GM21381 (cell line): ENCODE measurements around the gene FAM171A1.
"Not testable (repeated sequence)": the region's sequence is repeated elsewhere in the genome, so short reads cannot be mapped to it uniquely, and the experiment has no call there.

Experiments
- ATAC-seq: cut with Tn5 transposase; IDR thresholded peaks from one replicate; pipeline ENCODE4 v1.9.1; 2021; ENCODE audit warnings: mild to moderate bottlenecking, moderate library complexity; ENCODE audit not compliant: unreplicated experiment

FAM171A1 gene

GRCh38 chr10:15295537-15296325 is 75.4 kb downstream of the FAM171A1 start:
- no peak for ATAC-seq

DNA sequence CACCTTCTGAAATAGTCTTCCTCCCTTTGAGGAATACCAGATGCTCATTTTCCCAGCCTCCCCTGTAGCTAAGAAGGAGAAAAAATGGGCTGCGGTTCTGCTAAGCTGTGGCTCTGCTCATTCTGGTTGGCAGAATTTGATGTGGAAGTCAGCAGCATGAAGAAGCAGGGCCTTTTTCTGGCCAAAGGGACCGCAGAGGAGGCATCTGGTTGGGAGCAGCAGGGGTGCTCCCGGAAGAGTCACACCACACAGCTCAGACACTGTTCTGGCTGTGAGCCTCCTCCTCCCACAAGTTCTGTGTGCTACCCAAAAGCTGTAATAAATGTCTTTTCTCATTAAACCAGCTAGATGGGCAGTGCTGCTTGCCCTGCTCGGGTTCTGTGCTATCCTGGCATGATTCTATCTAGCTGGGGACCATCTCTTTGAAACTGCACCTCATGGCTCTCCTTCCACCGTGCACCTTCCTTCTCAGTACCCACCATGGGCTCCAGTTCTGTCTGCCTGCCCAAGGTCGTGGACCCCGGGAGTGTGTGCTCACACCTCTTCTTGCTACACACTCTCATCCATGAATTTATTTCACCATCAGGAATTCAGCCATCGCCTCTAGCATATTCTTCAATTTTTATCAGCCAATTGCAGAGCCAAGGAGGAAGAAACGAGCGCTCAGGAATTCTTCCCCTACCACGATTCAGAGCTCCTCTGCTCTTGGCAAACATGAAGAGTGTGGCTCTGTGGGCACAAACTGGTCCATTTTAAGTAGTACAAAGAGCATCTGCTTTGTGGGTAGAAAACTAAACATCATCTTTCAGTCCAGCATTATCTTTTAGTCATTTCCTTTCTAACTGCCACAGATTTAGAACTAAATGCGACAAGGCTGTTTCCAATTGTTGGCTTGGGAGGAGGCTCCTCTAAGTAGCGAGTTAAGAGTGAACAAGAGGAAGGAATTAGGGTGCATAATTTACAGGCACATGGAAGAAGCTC is 76.9 kb downstream of the FAM171A1 start:
- ATAC-seq = no peak

DNA sequence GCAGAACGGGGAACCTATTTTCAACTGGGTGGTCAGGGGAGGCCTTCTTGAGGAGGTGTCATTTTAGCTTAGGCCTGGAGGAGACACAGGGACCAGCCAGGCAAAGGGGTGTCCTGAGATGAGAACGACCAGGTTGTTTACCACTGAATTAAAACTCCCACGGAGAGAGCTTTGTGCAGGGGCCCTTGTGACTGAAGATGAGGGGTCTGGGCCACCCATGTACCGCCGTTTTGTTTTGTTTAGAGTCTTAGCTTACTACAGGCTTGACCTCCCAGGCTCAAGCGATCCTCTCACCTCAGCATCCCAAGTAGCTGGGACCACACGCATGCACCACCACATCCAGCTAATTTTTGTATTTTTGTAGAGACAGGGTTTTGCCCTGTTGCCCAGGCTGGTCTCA is 80.4 kb downstream of the FAM171A1 start:
- no peak for ATAC-seq

- ATAC-seq = no peak
These were observed 80.9 kb downstream of the FAM171A1 start for GRCh38 chr10:15290150-15290549.

GRCh38 chr10:15280974-15281373 is 90.1 kb downstream of the FAM171A1 start:
- ATAC-seq = no peak

DNA sequence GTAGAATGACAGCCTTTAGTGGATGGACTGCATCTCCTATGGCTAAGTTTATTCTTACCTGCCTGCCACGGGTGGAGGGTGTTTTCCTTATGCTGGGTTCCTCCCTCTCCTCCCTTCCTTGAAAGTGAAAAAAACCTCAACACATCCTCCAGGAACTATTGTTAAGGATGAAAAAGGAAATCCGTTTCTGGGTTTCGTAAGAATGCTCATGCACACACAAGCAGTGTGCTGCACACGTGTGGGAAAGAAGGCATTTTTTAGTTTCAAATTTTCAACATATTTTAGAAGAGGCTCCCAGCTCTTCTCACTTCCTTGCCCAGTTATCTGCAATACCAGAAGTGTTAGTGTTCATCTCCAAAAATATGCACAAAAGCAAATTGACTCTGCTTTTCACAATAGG is 90.6 kb downstream of the FAM171A1 start:
- no peak for ATAC-seq

DNA sequence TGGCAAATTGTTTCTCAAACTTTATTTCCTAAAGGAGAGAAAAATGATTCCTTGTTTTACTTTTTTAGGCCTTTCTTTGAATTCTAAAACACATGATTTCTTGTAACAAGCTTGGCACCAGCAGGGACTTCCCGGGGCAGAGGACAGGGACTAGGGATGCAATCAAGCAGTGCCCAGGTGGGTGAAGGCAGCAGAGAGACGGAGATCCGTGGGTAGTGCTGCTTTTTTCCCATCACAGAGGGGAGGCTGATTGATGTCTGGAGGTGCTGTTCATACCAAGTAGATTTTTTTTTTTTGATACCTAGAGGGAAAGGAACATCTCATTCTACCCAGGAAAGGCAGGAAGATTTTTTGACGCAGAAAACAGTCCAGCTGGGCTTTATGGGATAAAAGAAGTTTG is 91.9 kb downstream of the FAM171A1 start:
- ATAC-seq = no peak

DNA sequence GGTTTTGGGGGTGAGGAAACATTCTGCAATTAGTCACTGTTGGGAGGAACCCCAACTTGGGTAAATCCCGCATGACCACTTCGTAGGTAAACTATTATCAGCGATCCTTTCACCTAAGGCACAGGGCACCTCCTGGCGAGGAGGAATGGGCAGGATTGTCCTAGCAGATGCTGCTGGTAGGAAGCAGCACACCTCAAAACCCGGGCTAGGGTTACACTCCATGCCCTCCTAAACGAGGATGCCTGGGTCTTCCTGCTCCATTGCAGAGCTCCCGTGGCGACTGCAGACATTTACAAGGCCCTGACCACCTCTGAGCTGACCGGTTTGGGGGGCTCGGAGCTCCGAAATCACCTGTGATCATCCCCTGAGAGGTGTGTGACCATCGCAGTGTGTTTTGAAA is 92.3 kb downstream of the FAM171A1 start:
- ATAC-seq = no peak

DNA sequence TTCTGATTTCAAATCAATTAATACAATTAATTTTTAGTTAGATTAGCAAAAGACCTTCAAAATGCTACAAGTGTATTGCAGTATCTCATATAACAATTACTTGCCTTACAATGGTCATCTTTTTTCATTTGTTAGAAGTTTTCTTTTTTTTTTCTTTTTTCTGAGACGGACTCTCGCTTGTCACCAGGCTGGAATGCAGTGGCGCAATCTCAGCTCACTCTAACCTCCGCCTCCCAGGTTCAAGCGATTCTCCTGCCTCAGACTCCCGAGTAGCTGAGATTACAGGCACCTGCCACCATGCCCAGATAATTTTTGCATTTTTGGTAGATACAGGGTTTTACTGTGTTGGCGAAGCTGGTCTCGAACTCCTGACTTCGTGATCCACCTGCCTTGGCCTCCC is 95.0 kb downstream of the FAM171A1 start:
- not testable (repeated sequence) for ATAC-seq

- not testable (repeated sequence) for ATAC-seq
These were observed 101.3 kb downstream of the FAM171A1 start for GRCh38 chr10:15269838-15270237.

GRCh38 chr10:15267496-15267895 is 103.6 kb downstream of the FAM171A1 start:
- no peak for ATAC-seq

DNA sequence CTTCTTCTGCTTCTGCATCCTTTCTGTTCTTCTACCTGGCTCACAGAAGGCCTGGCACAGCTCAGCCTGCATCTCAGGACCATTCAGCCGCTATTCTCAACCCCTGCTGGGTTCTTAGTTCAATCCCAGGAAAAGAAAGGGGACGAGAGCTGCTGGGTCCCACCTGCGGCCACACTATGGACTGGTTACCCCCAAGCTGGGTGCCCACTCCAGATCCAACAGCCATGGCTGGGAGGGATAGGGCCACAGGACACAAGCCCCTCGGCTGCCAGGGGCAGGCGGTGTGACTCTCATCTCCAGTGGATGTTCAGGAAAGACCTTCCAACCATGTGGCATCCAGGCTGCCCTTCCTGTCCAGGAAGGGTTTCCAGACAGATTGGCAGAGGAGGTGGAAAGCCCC is 105.0 kb downstream of the FAM171A1 start:
- ATAC-seq = no peak

DNA sequence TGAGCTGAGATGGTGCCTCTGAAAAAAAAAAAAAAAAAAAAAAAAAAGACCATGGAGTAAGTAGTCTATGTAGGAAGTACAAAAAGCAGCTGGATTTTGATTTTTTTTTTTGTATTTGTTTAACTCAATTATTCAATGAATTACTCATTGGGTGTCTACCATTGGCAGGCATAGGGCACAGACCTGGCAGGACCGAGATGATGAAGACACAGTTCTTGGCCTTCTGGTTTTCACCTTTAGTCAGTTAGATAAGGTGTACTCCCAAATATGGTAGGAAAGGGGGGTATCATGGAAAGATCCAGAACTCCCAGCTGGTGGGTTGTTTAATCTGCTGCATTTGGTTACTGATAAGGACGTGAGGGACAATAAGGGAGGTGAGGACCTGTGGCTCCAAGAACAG is 105.5 kb downstream of the FAM171A1 start:
- ATAC-seq = no peak

DNA sequence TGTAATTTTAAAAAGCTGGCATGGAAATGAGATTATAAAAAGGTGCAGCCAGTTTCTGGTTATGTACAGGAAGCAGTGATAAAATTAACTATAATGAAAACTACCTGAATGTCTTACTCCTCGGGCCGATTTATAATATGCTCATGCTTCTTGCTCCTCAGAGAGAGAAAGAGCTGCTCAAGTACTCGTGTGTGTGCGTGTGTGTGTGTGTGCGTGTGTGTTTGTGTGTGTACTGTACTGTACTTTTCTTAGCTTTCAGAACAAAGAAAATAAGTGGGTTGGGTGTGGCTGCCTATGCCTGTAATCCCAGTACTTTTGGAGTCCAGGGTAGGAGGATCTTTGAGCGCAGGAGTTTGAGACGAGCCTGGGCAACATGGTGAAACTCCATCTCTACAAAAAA is 106.0 kb downstream of the FAM171A1 start:
- no peak for ATAC-seq

GRCh38 chr10:15263657-15264323 is 107.3 kb downstream of the FAM171A1 start:
- no peak for ATAC-seq

DNA sequence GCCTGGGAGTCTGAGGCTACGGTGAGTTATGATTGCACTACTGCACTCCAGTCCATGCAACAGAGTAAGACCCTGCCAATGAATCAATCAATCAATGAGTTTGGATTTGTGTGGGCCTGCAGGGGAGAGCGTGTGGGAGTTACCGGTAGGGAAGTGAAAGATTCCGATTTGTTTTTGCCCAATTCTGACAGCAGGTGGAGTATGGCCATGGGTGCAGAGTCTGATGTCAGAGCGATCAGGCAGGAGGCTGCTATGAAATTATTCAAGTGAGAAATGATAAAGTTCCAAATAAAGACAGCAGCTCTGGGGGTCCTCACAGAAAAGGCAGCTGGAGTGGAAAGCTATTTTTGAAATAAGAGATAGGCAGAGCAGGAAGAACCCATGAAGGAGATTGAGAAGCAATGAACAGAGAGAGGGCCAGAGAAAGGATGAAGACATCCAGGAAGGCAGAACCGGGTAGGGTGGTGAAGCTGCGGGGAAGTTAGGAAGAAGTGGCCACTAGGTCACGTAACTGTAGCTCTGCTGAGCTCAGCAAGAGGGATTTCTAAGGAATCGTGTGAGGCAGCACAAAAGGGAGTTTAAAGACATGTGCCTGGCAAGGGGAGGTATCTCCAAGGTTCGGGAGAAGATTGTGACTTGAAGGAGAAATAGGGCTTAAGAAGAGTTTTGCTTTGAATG is 108.9 kb downstream of the FAM171A1 start:
- no peak for ATAC-seq

DNA sequence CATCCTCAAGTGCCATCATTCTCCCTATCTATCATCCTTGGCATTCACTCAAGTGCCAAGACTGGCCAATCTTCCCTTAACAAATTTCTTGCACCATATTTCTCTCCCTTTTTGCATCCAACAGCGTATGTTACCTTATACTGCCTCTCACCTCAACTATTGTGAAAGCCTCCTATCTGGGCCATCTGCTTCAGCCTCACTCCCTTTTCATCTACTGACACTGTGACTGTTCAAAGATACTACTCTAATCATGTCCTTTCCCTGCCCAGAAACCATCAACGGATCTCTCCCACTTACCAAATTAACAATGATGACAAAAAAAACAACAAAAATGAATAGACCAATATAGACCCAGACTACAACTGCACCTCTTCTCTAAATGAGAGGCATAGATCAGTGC is 112.0 kb downstream of the FAM171A1 start:
- no peak for ATAC-seq

- ATAC-seq = no peak
These were observed 112.8 kb downstream of the FAM171A1 start for GRCh38 chr10:15258255-15258654.

GRCh38 chr10:15255961-15256360 is 115.1 kb downstream of the FAM171A1 start:
- no peak for ATAC-seq

DNA sequence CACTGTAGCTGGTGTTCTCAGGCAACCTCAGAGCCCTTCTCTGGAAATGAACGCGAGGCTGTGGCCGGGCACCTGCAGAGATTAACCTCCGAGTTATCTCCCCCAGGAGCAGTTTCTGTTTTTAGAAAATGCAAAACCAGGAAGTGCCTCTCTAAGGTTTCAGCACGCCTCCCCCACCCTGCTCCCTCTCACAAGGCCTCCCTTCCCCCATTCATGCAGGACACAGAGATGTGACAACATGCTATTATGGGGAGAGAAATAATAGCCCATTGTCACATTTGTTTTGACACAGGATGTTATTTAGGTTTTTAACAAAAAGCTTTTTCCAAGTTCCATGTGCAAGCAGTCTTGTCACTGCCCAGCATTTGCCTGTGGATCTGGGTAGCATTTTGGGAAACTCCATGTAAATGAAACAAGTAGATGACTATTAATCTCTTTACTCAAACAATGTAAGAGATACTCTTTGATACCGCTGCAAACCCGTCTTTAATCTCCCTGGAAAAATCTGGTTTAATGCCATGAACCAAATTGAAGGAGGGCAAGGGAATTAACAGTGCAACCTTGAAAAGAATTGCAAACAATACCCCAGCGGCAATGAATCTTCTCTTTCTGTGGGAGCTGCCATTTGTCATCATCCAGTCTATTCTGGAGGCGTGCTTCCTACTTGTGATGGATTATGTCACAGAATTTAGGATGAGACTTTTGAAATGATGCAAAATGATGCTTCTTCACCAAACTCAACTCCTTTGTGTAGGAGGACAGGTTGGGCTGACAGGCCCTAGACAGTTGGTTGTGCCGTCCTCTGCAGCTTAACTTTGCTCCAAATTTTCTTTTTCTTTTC is 116.1 kb downstream of the FAM171A1 start:
- ATAC-seq = no peak
